ENCODE results near the gene TSEN15. TPM values are rescaled to one million over a fixed set of nuclear protein-coding genes. Genes with fewer than 3 reads are reported as not detected.

TSEN15 gene
- polyA plus RNA-seq, 1 donor (not counting 4 experiments of a cell fraction or from before 2014, with no cell fraction given), result 46.7 TPM

DNA sequence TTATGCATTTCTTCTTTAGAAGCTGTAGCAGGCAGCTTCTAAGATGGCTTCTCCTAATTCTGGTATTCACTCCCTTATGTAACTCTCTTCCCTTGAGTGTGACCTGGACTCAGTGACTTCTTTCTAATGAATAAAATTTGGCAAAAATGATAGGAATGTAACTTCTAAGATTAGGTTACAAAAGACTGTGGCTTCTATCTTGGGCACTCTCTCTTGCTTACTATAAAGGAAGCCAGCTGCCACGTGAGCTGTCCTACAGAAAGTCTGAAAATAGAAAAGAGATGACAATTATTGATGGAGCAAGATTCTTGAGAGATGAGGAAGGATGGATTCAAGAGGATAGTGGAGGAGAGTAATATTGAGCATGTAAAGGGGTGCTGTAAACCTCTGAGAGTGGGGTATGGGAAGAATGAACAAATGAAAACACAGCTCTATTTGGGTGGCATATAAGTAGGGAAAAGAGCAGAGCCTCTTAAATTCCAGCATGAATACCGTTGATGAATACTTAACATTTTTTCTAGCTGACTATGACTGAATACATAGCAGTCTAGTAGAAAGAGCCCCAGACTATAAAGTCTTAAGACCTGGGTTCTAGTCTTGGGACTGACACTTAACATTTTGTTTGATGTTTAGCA is 5.5 kb downstream of the TSEN15 start:
- Histone ChIP-seq H3K79me2 (ENCODE audit: control insufficient read depth, insufficient read depth, low read length) (peaks cover 18% of the 10 kb centered on the region), H3K9ac (ENCODE audit: control insufficient read depth, extremely low read depth, insufficient read depth, low read length) (no peak overlapping the region), H3K9me3 (ENCODE audit: control insufficient read depth, low read depth, low read length) (no peaks in the 10 kb centered on the region), H4K20me1 (ENCODE audit: control insufficient read depth, extremely low read depth, insufficient read depth, low read length) (no peaks in the 10 kb centered on the region), H3K36me3 (ENCODE audit: control insufficient read depth in 2 of 2, extremely low read depth in 1 of 2, insufficient read depth in 2 of 2, low read length in 2 of 2) (peaks cover 2 to 5% of the 10 kb centered on the region in 2 experiments), H3K4me2 (ENCODE audit: control insufficient read depth, extremely low read depth, insufficient read depth, low read depth, low read length) (no peak overlapping the region), H3K4me3 (ENCODE audit: control insufficient read depth in 2 of 3, extremely low read depth in 1 of 3, insufficient read depth in 2 of 3, low read depth in 1 of 3, low read length in 3 of 3) (no peak overlapping the region), H2AFZ (ENCODE audit: control insufficient read depth, low read length) (no peak overlapping the region), H3K9me1 (ENCODE audit: control insufficient read depth, extremely low read depth, insufficient read depth, low read length) (no peaks in the 10 kb centered on the region), H3K4me1 (ENCODE audit: control insufficient read depth, extremely low read depth, insufficient read depth, low read length) (peaks cover 20% of the 10 kb centered on the region), H3K27ac (ENCODE audit: control insufficient read depth, insufficient read depth, low read length) (no peak overlapping the region), H3K27me3 (ENCODE audit: control insufficient read depth, extremely low read depth, insufficient read depth, low read length) (no peaks in the 10 kb centered on the region)
- dilution Hi-C loops (cut with MboI; ENCODE audit: extremely low pct_ligation_motif_present, low sequenced_read_pairs), result no loop called here
- TF ChIP-seq EZH2 (IDR thresholded peaks at IDR 0.05; ENCODE audit: low read length), result no peak
- TF ChIP-seq, protein P1, sequence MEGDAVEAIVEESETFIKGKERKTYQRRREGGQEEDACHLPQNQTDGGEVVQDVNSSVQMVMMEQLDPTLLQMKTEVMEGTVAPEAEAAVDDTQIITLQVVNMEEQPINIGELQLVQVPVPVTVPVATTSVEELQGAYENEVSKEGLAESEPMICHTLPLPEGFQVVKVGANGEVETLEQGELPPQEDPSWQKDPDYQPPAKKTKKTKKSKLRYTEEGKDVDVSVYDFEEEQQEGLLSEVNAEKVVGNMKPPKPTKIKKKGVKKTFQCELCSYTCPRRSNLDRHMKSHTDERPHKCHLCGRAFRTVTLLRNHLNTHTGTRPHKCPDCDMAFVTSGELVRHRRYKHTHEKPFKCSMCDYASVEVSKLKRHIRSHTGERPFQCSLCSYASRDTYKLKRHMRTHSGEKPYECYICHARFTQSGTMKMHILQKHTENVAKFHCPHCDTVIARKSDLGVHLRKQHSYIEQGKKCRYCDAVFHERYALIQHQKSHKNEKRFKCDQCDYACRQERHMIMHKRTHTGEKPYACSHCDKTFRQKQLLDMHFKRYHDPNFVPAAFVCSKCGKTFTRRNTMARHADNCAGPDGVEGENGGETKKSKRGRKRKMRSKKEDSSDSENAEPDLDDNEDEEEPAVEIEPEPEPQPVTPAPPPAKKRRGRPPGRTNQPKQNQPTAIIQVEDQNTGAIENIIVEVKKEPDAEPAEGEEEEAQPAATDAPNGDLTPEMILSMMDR (optimal IDR thresholded peaks at IDR 0.05 in 1 of 3, IDR thresholded peaks at IDR 0.05 in 1 of 3, conservative IDR thresholded peaks at IDR 0.05 in 1 of 3; ENCODE audit: extremely low read depth in 1 of 3, insufficient read depth in 2 of 3, low read length in 3 of 3), result no peak
- FAIRE-seq (no peak), DNase-seq (ENCODE audit: low read depth, low spot score) (no peak)

DNA sequence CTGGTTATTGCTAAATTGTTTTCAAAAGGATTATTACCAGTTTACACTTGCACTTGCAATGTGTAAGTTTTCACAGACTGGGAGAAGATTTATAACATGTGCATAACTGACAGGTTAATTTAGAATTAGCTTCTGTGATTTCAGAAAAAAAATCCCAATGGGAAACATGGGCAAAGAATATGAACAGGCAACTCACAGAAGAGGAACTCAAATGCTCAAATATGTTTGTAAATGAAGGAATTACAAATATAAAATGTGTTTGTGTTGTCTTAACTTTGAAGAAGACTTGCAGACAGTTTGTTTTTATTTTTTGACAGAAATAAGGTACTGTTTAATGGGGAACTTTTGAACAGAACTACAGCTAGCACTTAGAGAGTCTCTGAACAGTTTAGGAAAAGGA is 8.4 kb downstream of the TSEN15 start:
- Histone ChIP-seq H3K4me2 (ENCODE audit: control insufficient read depth, extremely low read depth, insufficient read depth, low read depth, low read length) (no peak overlapping the region), H3K36me3 (ENCODE audit: control insufficient read depth in 2 of 2, extremely low read depth in 1 of 2, insufficient read depth in 2 of 2, low read length in 2 of 2) (peaks cover 1 to 2% of the 10 kb centered on the region in 2 experiments), H3K9me3 (ENCODE audit: control insufficient read depth, low read depth, low read length) (no peaks in the 10 kb centered on the region), H4K20me1 (ENCODE audit: control insufficient read depth, extremely low read depth, insufficient read depth, low read length) (no peaks in the 10 kb centered on the region), H3K9me1 (ENCODE audit: control insufficient read depth, extremely low read depth, insufficient read depth, low read length) (no peaks in the 10 kb centered on the region), H3K27me3 (ENCODE audit: control insufficient read depth, extremely low read depth, insufficient read depth, low read length) (no peaks in the 10 kb centered on the region), H3K4me1 (ENCODE audit: control insufficient read depth, extremely low read depth, insufficient read depth, low read length) (peaks cover 11% of the 10 kb centered on the region), H2AFZ (ENCODE audit: control insufficient read depth, low read length) (no peak overlapping the region), H3K27ac (ENCODE audit: control insufficient read depth, insufficient read depth, low read length) (no peak overlapping the region), H3K79me2 (ENCODE audit: control insufficient read depth, insufficient read depth, low read length) (peaks cover 5% of the 10 kb centered on the region), H3K4me3 (ENCODE audit: control insufficient read depth in 2 of 3, extremely low read depth in 1 of 3, insufficient read depth in 2 of 3, low read depth in 1 of 3, low read length in 3 of 3) (no peak overlapping the region), H3K9ac (ENCODE audit: control insufficient read depth, extremely low read depth, insufficient read depth, low read length) (no peak overlapping the region)
- DNase-seq (ENCODE audit: low read depth, low spot score) (no peak), FAIRE-seq (no peak)
- TF ChIP-seq EZH2 (IDR thresholded peaks at IDR 0.05; ENCODE audit: low read length), result no peak
- TF ChIP-seq, protein P1 (optimal IDR thresholded peaks at IDR 0.05 in 1 of 3, IDR thresholded peaks at IDR 0.05 in 1 of 3, conservative IDR thresholded peaks at IDR 0.05 in 1 of 3; ENCODE audit: extremely low read depth in 1 of 3, insufficient read depth in 2 of 3, low read length in 3 of 3), result no peak
- dilution Hi-C loops (cut with MboI; ENCODE audit: extremely low pct_ligation_motif_present, low sequenced_read_pairs), result no loop called here

All from keratinocyte (primary cell).